SH-SY5Y (cell line): ENCODE data around the gene ARFGEF2.

ENCODE experiments used
- GATA2 ChIP-seq: IDR thresholded peaks from 2 replicates; pipeline ENCODE4 v1.6.1; 2011; ENCODE audit warnings: mild to moderate bottlenecking, low read depth, low read length
- GATA3 ChIP-seq: IDR thresholded peaks from 2 replicates; pipeline ENCODE4 v1.6.1; 2011; ENCODE audit warnings: low read depth, mild to moderate bottlenecking, low read length, moderate library complexity

GRCh38 chr20:48924756-48925109 is 3.2 kb downstream of the ARFGEF2 start:
- TF ChIP-seq GATA2 (no peak), GATA3 (no peak)
